GM20431 (cell line): ENCODE results near the gene CHAD.

ENCODE experiments used
- in situ Hi-C: fragments of 300-500 bp; cut with MseI, MboI; formaldehyde crosslinking; loops from one replicate; pipeline ENCODE4 v1.15.0; 2020; ENCODE audit warnings: low sequenced_read_pairs; ENCODE audit not compliant: unreplicated experiment

Gene CHAD

GRCh38 chr17:50495918-50496317, 27.2 kb upstream of the CHAD start:
- in situ Hi-C loops, result no loop called here

- in situ Hi-C loops, result no loop called here
Observed at GRCh38 chr17:50495217-50495823, 26.6 kb upstream of the CHAD start.

GRCh38 chr17:50493744-50494143, 25.1 kb upstream of the CHAD start:
- in situ Hi-C loops, result no loop called here

- in situ Hi-C loops, result no loop called here
Observed at GRCh38 chr17:50492214-50492613, 23.5 kb upstream of the CHAD start.

- in situ Hi-C loops, result no loop called here
Observed at GRCh38 chr17:50491505-50491904, 22.8 kb upstream of the CHAD start.

- in situ Hi-C loops, result loop anchor here (10.0 kb wide), 1 partner anchor 56 kb away; the partner anchor contains the start of gene SPATA20
Observed at GRCh38 chr17:50488880-50489279, 20.2 kb upstream of the CHAD start.

- in situ Hi-C loops, result loop anchor here (10.0 kb wide), 1 partner anchor 57 kb away; the partner anchor contains the start of gene SPATA20
Observed at GRCh38 chr17:50487213-50488096, 18.8 kb upstream of the CHAD start.

- in situ Hi-C loops, result loop anchor here (10.0 kb wide), 1 partner anchor 60 kb away; the partner anchor contains the start of gene SPATA20
Observed at GRCh38 chr17:50484386-50485155, 15.9 kb upstream of the CHAD start.

GRCh38 chr17:50483266-50483665, 14.6 kb upstream of the CHAD start:
- in situ Hi-C loops, result loop anchor here (10.0 kb wide), 1 partner anchor 62 kb away; the partner anchor contains the start of gene SPATA20

- in situ Hi-C loops, result loop anchor here (10.0 kb wide), 1 partner anchor 62 kb away; the partner anchor contains the start of gene SPATA20
Observed at GRCh38 chr17:50482516-50482915, 13.8 kb upstream of the CHAD start.

- in situ Hi-C loops, result loop anchor here (10.0 kb wide), 1 partner anchor 63 kb away; the partner anchor contains the start of gene SPATA20
Observed at GRCh38 chr17:50482110-50482509, 13.4 kb upstream of the CHAD start.

- in situ Hi-C loops, result loop anchor here (10.0 kb wide), 1 partner anchor 63 kb away; the partner anchor contains the start of gene SPATA20
Observed at GRCh38 chr17:50481648-50482047, 13.0 kb upstream of the CHAD start.

GRCh38 chr17:50480854-50481490, 12.3 kb upstream of the CHAD start:
- in situ Hi-C loops, result loop anchor here (10.0 kb wide), 1 partner anchor 64 kb away; the partner anchor contains the start of gene SPATA20

GRCh38 chr17:50480142-50480764, 11.6 kb upstream of the CHAD start:
- in situ Hi-C loops, result loop anchor here (10.0 kb wide), 1 partner anchor 65 kb away; the partner anchor contains the start of gene SPATA20

GRCh38 chr17:50479522-50480141, 11.0 kb upstream of the CHAD start:
- in situ Hi-C loops, result loop anchor here (10.0 kb wide), 1 partner anchor 65 kb away; the partner anchor contains the start of gene SPATA20

GRCh38 chr17:50478391-50479381, 10.0 kb upstream of the CHAD start, which contains the start of gene RSAD1:
TSS of gene RSAD1 (plus strand) at chr17:50478860. CDS start at chr17:50478885, 25 bp downstream.
- in situ Hi-C loops, result no loop called here

- in situ Hi-C loops, result no loop called here
Observed at GRCh38 chr17:50477976-50478375, 9.3 kb upstream of the CHAD start.
